ENCODE data around the gene UBE2D2. TPM values are rescaled to one million over a fixed set of nuclear protein-coding genes. Genes with fewer than 3 reads are reported as not detected.

Gene UBE2D2
- total RNA-seq (2022), result 192 and 193 TPM in 2 replicates
- percentile 82 among the genes with signal in this experiment for Bru-seq, nascent RNA
- BruChase-seq, experiment 1, labeled RNA remaining after a 2-hour chase, result percentile 81 among the genes with signal in this experiment
- BruChase-seq, experiment 2, labeled RNA remaining after a 6-hour chase, result percentile 86 among the genes with signal in this experiment
- long read RNA-seq, transcript UBE2D2-202 (7 exons, 2,702 nt), result major isoform, 222 of 258 reads
- long read RNA-seq, partial matches to known transcripts, result 6 of 258 reads
- long read RNA-seq, other reads (novel, unspliced or antisense), result 30 of 258 reads

GRCh38 chr5:139560752-139561654, at the start of gene UBE2D2:
Gene UBE2D2, plus strand, starts transcription at chr5:139561339. Its CDS starts 453 bp downstream, at chr5:139561792.
- H3K4me1 Mint-ChIP-seq (ENCODE audit: low read depth, unreplicated experiment), result peaks cover 7% of the 10 kb centered on the region
- Histone ChIP-seq H3K4me1 (0 out of 2 replicates have a peak, but pooled peaks cover 13% of the 10 kb centered on the region), H3K4me3 (ENCODE audit: low read depth, low read length) (peak within 1 kb of the TSS; percentile 79), H3K36me3 (ENCODE audit: control insufficient read depth, insufficient read depth, low read length) (no peaks in the 10 kb centered on the region), H3K9me3 (no peaks in the 10 kb centered on the region), H3K27me3 (replicated peaks; ENCODE audit: control insufficient read depth, insufficient read depth, low read length) (no peaks in the 10 kb centered on the region)
- POLR2A ChIA-PET, result interaction anchor here (0.5 to 1.1 kb wide), 10 partner anchors 9 to 1505 kb away, joined by 3 to 8 read pairs (median 4); partner anchors contain the start of gene CXXC5
- BruUV-seq (replicated peaks), result TSS peak; percentile 94
- CTCF ChIA-PET, result interaction anchor here (0.6 to 2.3 kb wide), 6 partner anchors 14 to 562 kb away, joined by 3 to 13 read pairs (median 6); partner anchors contain the start of genes CXXC5 and MATR3
- no peak for TF ChIP-seq CTCF (IDR thresholded peaks at IDR 0.05; ENCODE audit: insufficient read depth in 1 of 2, low read depth in 1 of 2, low read length in 1 of 2, severe bottlenecking in 1 of 2, unreplicated experiment in 1 of 2)
- intact Hi-C loops (cut with micrococcal nuclease; ENCODE audit: unreplicated experiment), result loop anchor here (1.0 to 5.0 kb wide), 4 partner anchors 43 to 157 kb away; partner anchors contain the start of genes DNAJC18 and SPATA24
- peak within 1 kb of the TSS; percentile 93 for H3K4me3 Mint-ChIP-seq (ENCODE audit: unreplicated experiment)
- peak within 1 kb of the TSS; percentile 92 for H3K27ac Mint-ChIP-seq (ENCODE audit: unreplicated experiment)
- H3K36me3 Mint-ChIP-seq (ENCODE audit: insufficient read depth, unreplicated experiment), result peaks cover 45% of the 10 kb centered on the region
- H3K9me3 Mint-ChIP-seq (ENCODE audit: unreplicated experiment), result no peaks in the 10 kb centered on the region
- DNase-seq, result peak; percentile 97 to 98
- no peaks in the 10 kb centered on the region for H3K27me3 Mint-ChIP-seq (ENCODE audit: insufficient read depth, unreplicated experiment)

GRCh38 chr5:139512786-139513390, 48.3 kb upstream of the UBE2D2 start:
- DNase-seq, result no peak
- no peak for TF ChIP-seq CTCF (IDR thresholded peaks at IDR 0.05; ENCODE audit: insufficient read depth in 1 of 2, low read depth in 1 of 2, low read length in 1 of 2, severe bottlenecking in 1 of 2, unreplicated experiment in 1 of 2)
- peak overlapping the region; percentile 51 for H3K27ac Mint-ChIP-seq (ENCODE audit: unreplicated experiment)
- ChIA-PET CTCF (interaction anchor here (0.6 to 2.1 kb wide), 6 partner anchors 12 to 171 kb away, joined by 3 to 36 read pairs (median 6); partner anchors contain the start of gene DNAJC18), POLR2A (interaction anchor here (0.6 to 1.1 kb wide), 2 partner anchors 90 to 150 kb away, joined by 3 to 5 read pairs; no protein-coding TSS in a partner anchor)
- peaks cover 11% of the 10 kb centered on the region for H3K4me1 ChIP-seq
- H3K27me3 Mint-ChIP-seq (ENCODE audit: insufficient read depth, unreplicated experiment), result no peaks in the 10 kb centered on the region
- no peaks in the 10 kb centered on the region for H3K9me3 Mint-ChIP-seq (ENCODE audit: unreplicated experiment)
- BruUV-seq (replicated peaks), result no TSS peak
- H3K4me3 ChIP-seq (ENCODE audit: low read depth, low read length), result no peak overlapping the region
- H3K4me1 Mint-ChIP-seq (ENCODE audit: low read depth, unreplicated experiment), result peaks cover 7% of the 10 kb centered on the region
- H3K27me3 ChIP-seq (replicated peaks; ENCODE audit: control insufficient read depth, insufficient read depth, low read length), result no peaks in the 10 kb centered on the region
- no peaks in the 10 kb centered on the region for H3K36me3 Mint-ChIP-seq (ENCODE audit: insufficient read depth, unreplicated experiment)
- H3K9me3 ChIP-seq, result no peaks in the 10 kb centered on the region
- intact Hi-C loops (cut with micrococcal nuclease; ENCODE audit: unreplicated experiment), result loop anchor here (1.0 to 5.0 kb wide), 2 partner anchors 36 to 91 kb away; no protein-coding TSS in a partner anchor
- H3K36me3 ChIP-seq (ENCODE audit: control insufficient read depth, insufficient read depth, low read length), result no peaks in the 10 kb centered on the region
- no peak overlapping the region for H3K4me3 Mint-ChIP-seq (ENCODE audit: unreplicated experiment)
